ENCODE measurements around the gene MICAL1.

GRCh38 chr6:109477725-109478124 is 22.2 kb upstream of the MICAL1 start:
- TF ChIP-seq EZH2 (IDR thresholded peaks at IDR 0.05) (no peak), POLR2AphosphoS5 (IDR thresholded peaks at IDR 0.05; ENCODE audit: borderline replicate concordance, low read depth, low read length) (no peak)
